Panc1 (cell line): ENCODE data around the gene RIC8A.

Experiments
- POLR2AphosphoS5 ChIP-seq: IDR thresholded peaks from 2 replicates; pipeline ENCODE4 v1.6.1; 2012; ENCODE audit warnings: mild to moderate bottlenecking, low read depth, low read length, moderate library complexity
- SIN3A ChIP-seq: IDR thresholded peaks from 2 replicates; pipeline ENCODE4 v1.6.1; 2012; ENCODE audit warnings: low read depth, mild to moderate bottlenecking, low read length, moderate library complexity, borderline replicate concordance; ENCODE audit not compliant: insufficient read depth
- TF ChIP-seq, protein P1 (sequence below): fragments of 450-650 bp; IDR thresholded peaks from 2 replicates; pipeline ENCODE4 v1.5.1; 2017; ENCODE audit warnings: mild to moderate bottlenecking

DNA sequence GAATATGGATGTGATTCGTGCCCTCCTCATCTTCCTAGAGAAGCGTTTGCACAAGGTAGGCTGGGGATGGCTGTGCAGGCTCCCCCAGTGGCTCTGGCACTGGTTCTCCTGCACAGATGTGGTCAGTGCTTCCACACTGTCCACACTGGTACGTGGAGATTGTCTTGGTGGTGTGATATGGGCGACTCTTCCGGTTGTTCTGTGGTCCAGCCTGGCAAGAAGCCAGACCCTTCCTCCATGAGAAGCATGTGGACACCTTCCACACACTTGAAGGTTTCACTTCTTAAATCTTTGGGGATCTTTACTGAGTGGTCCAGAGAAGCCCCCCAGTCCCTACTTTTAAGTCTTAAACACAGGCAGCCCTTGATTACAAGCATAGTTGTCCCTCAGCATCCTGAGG, 3.8 kb downstream of the RIC8A start:
- TF ChIP-seq, protein P1, sequence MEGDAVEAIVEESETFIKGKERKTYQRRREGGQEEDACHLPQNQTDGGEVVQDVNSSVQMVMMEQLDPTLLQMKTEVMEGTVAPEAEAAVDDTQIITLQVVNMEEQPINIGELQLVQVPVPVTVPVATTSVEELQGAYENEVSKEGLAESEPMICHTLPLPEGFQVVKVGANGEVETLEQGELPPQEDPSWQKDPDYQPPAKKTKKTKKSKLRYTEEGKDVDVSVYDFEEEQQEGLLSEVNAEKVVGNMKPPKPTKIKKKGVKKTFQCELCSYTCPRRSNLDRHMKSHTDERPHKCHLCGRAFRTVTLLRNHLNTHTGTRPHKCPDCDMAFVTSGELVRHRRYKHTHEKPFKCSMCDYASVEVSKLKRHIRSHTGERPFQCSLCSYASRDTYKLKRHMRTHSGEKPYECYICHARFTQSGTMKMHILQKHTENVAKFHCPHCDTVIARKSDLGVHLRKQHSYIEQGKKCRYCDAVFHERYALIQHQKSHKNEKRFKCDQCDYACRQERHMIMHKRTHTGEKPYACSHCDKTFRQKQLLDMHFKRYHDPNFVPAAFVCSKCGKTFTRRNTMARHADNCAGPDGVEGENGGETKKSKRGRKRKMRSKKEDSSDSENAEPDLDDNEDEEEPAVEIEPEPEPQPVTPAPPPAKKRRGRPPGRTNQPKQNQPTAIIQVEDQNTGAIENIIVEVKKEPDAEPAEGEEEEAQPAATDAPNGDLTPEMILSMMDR: no peak
- no peak for TF ChIP-seq POLR2AphosphoS5
- TF ChIP-seq SIN3A: no peak
